Lung (tissue), 12 donors: ENCODE measurements around the gene AGBL4. TPM values are rescaled to one million over a fixed set of nuclear protein-coding genes. Genes with fewer than 3 reads are reported as not detected.

Experiments
- ATAC-seq: fragments of 200-7000 bp; cut with Tn5 transposase; one replicate; pipeline ENCODE4 v1.9.1; 2020; ENCODE audit warnings: moderate number of reproducible peaks; ENCODE audit not compliant: insufficient read depth, low FRiP score
- DNase-seq, 3 donors: peaks; one replicate each; pipeline ENCODE4 v3.0.0-alpha.2; 2013 to 2017
- H3K27ac ChIP-seq, 2 donors: one replicate each; pipeline ENCODE4 v1.5.1; 2013; ENCODE audit warnings: mild to moderate bottlenecking in 2 of 2, moderate library complexity in 2 of 2, control low read depth in 1 of 2, inconsistent platforms in 1 of 2, low read depth in 1 of 2, low read length in 1 of 2
- H3K27me3 ChIP-seq, 3 donors: one replicate each; pipeline ENCODE4 v1.5.1; 2013; ENCODE audit warnings: low read length in 2 of 3; ENCODE audit not compliant: control insufficient read depth in 3 of 3, insufficient read depth in 3 of 3
- H3K36me3 ChIP-seq, 4 donors: one replicate each; pipeline ENCODE4 v1.5.1; 2013; ENCODE audit warnings: low read length in 4 of 4, mild to moderate bottlenecking in 1 of 4, moderate library complexity in 1 of 4; ENCODE audit not compliant: control insufficient read depth in 4 of 4, insufficient read depth in 4 of 4
- H3K4me1 ChIP-seq, 5 donors: one replicate each; pipeline ENCODE4 v1.5.1; 2013; ENCODE audit warnings: low read length in 5 of 5, mild to moderate bottlenecking in 2 of 5, moderate library complexity in 1 of 5; ENCODE audit not compliant: control insufficient read depth in 5 of 5, insufficient read depth in 5 of 5
- H3K4me3 ChIP-seq: one replicate; pipeline ENCODE4 v1.5.1; 2013; ENCODE audit warnings: mild to moderate bottlenecking, control low read depth, moderate library complexity
- H3K9ac ChIP-seq, 2 donors: one replicate each; pipeline ENCODE4 v1.5.1; 2013; ENCODE audit warnings: low read length in 2 of 2, control low read depth in 1 of 2; ENCODE audit not compliant: insufficient read depth in 1 of 2
- H3K9me3 ChIP-seq, 4 donors: one replicate each; pipeline ENCODE4 v1.5.1; 2013; ENCODE audit warnings: low read length in 3 of 4, mild to moderate bottlenecking in 1 of 4, moderate library complexity in 1 of 4; ENCODE audit not compliant: control insufficient read depth in 4 of 4, insufficient read depth in 3 of 4
- CTCF ChIP-seq: IDR thresholded peaks from 2 replicates; pipeline ENCODE4 v1.5.1; 2012; ENCODE audit warnings: mild to moderate bottlenecking; ENCODE audit errors: control extremely low read depth, extremely low read depth
- WGBS, 2 donors: extraction: QIAGEN DNeasy Blood & Tissue Kit; methylation state at CpG; one replicate each; pipeline ENCODE4 v1.1.7; 2013; 5-methylcytosine and 5-hydroxymethylcytosine counted together
- polyA plus RNA-seq, 2 donors: library from polyadenylated mRNA; stranded (reverse); fragments of 200-250 nt; gene quantifications; one replicate each; pipeline ENCODE4 v1.2.1, GENCODE V29; 2013
- total RNA-seq, 2 donors: library from RNA; depleted of rRNA in 1 of 2; stranded (reverse); fragments of >200 nt in 1 of 2; gene quantifications; one replicate each; pipeline ENCODE4 v1.2.1, GENCODE V29; 2014 to 2021
- donor health status: control.
- donor health status: control.
- donor health status: Bipolar disorder and iron deficiency.
- donor health status: healthy.
- donor health status: DM: yes; HTN: yes; CAD: no.

Gene AGBL4
- total and polyA plus RNA-seq, 4 donors: 0.24 to 7.5 (median 2.6) TPM

GRCh38 chr1:48920851-48921250 lies 1102.9 kb downstream of the AGBL4 start:
- H3K9ac ChIP-seq: no peak overlapping the region
- peaks cover 0 to 3% (median 0%) of the 10 kb centered on the region in 5 donors for H3K4me1 ChIP-seq
- 87 to 93% methylated on average over 3 of the region's 3 CpGs for WGBS, 2 donors
- no peaks in the 10 kb centered on the region for H3K9me3 ChIP-seq
- H3K4me3 ChIP-seq: no peak overlapping the region
- ATAC-seq (no peak), DNase-seq (no peak)
- H3K27ac ChIP-seq: no peak overlapping the region
- no peaks in the 10 kb centered on the region for H3K27me3 ChIP-seq
- no peaks in the 10 kb centered on the region for H3K36me3 ChIP-seq
- no peak for TF ChIP-seq CTCF

DNA sequence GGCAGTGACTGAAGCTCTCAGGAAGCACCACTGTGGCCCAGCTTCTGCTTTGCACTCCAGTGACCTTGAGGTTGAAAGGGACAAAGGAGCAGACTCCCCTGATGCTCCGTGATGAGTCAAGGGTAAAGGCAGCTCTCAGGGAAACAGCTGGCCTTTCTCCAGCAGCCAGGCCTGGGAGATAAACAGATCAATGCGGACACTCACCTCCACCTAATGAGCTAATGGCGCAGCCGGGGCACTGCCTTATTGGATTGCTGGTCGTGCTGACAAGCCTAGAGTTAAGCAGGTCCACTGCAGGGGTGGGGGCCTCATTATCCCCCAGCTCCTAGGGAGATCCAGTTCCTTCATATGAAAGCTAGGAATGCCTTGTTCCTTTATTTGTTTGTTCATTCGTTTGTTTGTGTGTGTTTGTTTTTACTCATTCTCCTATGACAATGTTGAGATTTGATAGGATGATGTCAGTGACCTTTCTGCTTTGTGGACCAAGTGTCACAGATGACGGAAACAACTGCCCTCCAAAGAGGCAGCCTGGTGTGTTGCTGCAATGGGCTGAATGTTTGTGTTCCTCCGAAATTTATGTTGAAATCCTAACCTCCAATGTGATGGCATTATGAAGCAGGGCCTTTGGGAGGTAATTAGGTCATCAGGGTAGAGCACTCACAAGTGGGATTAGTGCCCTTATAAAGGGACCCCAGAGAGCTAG lies 1105.7 kb downstream of the AGBL4 start:
- whole genome bisulfite sequencing, 2 donors: 78 to 84% methylated on average over 8 of the region's 8 CpGs
- H3K9me3 ChIP-seq: no peaks in the 10 kb centered on the region
- DNase-seq (no peak), ATAC-seq (no peak)
- TF ChIP-seq CTCF: no peak
- H3K9ac ChIP-seq: no peak overlapping the region
- H3K4me1 ChIP-seq: peaks cover 0 to 4% (median 0%) of the 10 kb centered on the region in 5 donors
- no peak overlapping the region for H3K4me3 ChIP-seq
- no peaks in the 10 kb centered on the region for H3K27me3 ChIP-seq
- H3K36me3 ChIP-seq: no peaks in the 10 kb centered on the region
- no peak overlapping the region for H3K27ac ChIP-seq

DNA sequence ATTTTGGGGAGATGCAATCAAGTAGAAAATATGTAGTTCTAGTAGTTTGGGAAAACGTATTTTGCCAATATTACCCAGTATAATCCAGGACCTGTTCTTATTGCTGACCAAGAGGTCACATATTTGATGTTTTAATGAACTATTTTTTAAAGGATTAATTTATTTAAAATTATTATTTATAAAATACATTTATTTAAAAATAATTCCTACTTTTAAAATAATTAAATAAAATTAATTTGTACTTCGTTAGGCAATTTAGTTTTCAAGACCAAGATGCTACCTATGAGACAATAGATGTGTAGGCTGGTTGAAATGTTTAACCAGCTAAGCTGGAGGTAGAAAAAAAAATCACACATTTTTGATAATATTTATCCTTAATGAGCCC lies 1106.7 kb downstream of the AGBL4 start:
- Histone ChIP-seq H3K9ac (no peak overlapping the region), H3K27me3 (no peaks in the 10 kb centered on the region), H3K4me3 (no peak overlapping the region), H3K9me3 (peaks cover 0 to 3% (median 0%) of the 10 kb centered on the region in 4 donors), H3K4me1 (peaks cover 0 to 4% (median 0%) of the 10 kb centered on the region in 5 donors), H3K27ac (no peak overlapping the region), H3K36me3 (no peaks in the 10 kb centered on the region)
- 91 to 95% methylated on average over 2 of the region's 2 CpGs for WGBS, 2 donors
- no peak for TF ChIP-seq CTCF
- DNase-seq (no peak), ATAC-seq (no peak)
